Stimulated activated naive CD8-positive, alpha-beta T cell treated with anti-CD3 and anti-CD28 coated beads, Interleukin-15, Interleukin-2, amounts not matched to agents 100 U/mL and 50 U/mL, for 24 hours (primary cell): Measurements from ENCODE around the gene PRRG2.
"Not testable (repeated sequence)": the region's sequence is repeated elsewhere in the genome, so short reads cannot be mapped to it uniquely, and the experiment has no call there.

ENCODE experiments used
- ATAC-seq: fragments of 150-1000 bp; cut with Tn5 transposase; one replicate; pipeline ENCODE4 v1.10.0; 2021
- DNase-seq: peaks from one replicate; pipeline ENCODE4 v3.0.0; 2021

Gene PRRG2

GRCh38 chr19:49609499-49610092, 28.5 kb downstream of the PRRG2 start:
- DNase-seq: no peak
- ATAC-seq: no peak

GRCh38 chr19:49613374-49613773, 32.3 kb downstream of the PRRG2 start:
- no peak for ATAC-seq
- DNase-seq: no peak

GRCh38 chr19:49614096-49614833, 33.1 kb downstream of the PRRG2 start:
- peak; percentile 79 for ATAC-seq
- DNase-seq: peak; percentile 57

- no peak for DNase-seq
- no peak for ATAC-seq
Observed at GRCh38 chr19:49615861-49616260, 34.7 kb downstream of the PRRG2 start.

GRCh38 chr19:49616532-49616931, 35.4 kb downstream of the PRRG2 start:
- ATAC-seq (no peak), DNase-seq (no peak)

- DNase-seq (no peak), ATAC-seq (no peak)
Observed at GRCh38 chr19:49616945-49617344, 35.8 kb downstream of the PRRG2 start.

GRCh38 chr19:49617860-49618259, 36.7 kb downstream of the PRRG2 start:
- not testable (repeated sequence) for DNase-seq, ATAC-seq

GRCh38 chr19:49624967-49625910, 44.1 kb downstream of the PRRG2 start:
- ATAC-seq: no peak
- DNase-seq: no peak

GRCh38 chr19:49626226-49626625, 45.1 kb downstream of the PRRG2 start:
- ATAC-seq: no peak
- no peak for DNase-seq

GRCh38 chr19:49629659-49630058, 48.5 kb downstream of the PRRG2 start:
- DNase-seq (no peak), ATAC-seq (no peak)

- ATAC-seq (no peak), DNase-seq (no peak)
Observed at GRCh38 chr19:49631014-49631588, 50.0 kb downstream of the PRRG2 start.

GRCh38 chr19:49631610-49632192, 50.6 kb downstream of the PRRG2 start:
- DNase-seq (no peak), ATAC-seq (no peak)

- ATAC-seq (no peak), DNase-seq (no peak)
Observed at GRCh38 chr19:49632576-49632975, 51.5 kb downstream of the PRRG2 start.

- ATAC-seq, DNase-seq: not testable (repeated sequence)
Observed at GRCh38 chr19:49633273-49633672, 52.2 kb downstream of the PRRG2 start.

- no peak for DNase-seq
- no peak for ATAC-seq
Observed at GRCh38 chr19:49635530-49636232, 54.6 kb downstream of the PRRG2 start.

GRCh38 chr19:49636233-49636932, 55.3 kb downstream of the PRRG2 start:
- no peak for DNase-seq
- no peak for ATAC-seq

- no peak for ATAC-seq
- peak; percentile 25 for DNase-seq
Observed at GRCh38 chr19:49637821-49638738, 57.0 kb downstream of the PRRG2 start.

- DNase-seq (no peak), ATAC-seq (no peak)
Observed at GRCh38 chr19:49639401-49640112, 58.4 kb downstream of the PRRG2 start.
